Stimulated activated CD8-positive, alpha-beta memory T cell treated with anti-CD3 and anti-CD28 coated beads, Interleukin-2, amount 100 ng/mL, for 48 hours (primary cell): ENCODE results near the gene ZPLD1.

Experiments used
- DNase-seq, 2 donors: peaks; one replicate each; pipeline ENCODE4 v3.0.0-alpha.2; 2020; ENCODE audit warnings: low read depth in 2 of 2

The ZPLD1 gene

DNA sequence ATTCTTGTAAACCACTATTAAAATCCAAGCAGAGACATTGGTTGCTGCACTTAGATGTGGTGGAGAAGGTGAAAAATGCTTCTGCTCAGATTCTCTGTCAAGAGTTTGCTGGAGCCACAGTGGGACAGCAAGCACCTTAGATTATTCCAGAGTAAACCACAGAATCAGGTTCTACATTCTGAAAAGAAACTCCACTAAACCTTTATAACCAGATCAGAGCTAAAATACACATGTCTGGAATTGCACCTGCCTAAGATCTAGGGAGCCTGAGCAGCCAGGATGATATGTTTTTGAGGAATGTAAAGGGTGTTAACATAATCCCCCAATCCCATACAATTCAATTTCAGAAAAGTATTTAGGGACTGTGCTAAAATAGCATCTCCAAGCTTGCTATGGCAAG, at the start of gene ZPLD1:
TSS of gene ZPLD1 (plus strand) at position 301 of the 400 bp plus-strand sequence. CDS start 3,473 bp downstream, outside the sequence.
- no peak for DNase-seq

DNA sequence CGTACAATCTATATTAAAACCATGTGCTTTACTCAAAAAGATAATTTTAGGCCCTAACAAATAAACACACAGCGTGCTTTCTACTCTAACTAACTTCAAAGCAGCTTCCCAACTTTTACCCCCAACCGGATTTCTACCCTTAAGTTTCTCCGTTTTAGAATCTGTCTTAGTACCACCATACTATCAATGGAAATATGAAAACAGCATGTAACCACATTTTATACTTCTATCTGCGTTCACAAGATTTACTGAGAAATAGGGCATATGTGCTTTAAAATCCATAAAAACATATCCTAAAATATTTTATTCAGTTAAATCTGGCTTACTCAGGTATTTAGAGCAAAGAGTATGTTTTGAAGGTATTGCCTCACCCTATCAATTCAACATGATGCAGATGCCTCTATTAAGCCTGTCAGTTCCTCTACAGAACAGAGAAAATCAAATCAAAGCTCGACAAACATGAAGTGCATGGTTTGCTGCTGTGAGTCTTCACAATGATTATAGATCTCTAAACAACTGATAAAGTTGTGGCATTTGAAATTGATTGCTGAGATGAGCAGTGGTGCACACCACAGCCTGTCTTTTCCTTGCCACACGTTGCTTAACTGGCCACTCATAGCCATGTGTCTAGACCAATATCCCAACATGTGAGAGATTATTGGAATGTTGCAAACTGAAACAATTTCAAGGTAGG, 44.5 kb upstream of the ZPLD1 start:
- no peak for DNase-seq

DNA sequence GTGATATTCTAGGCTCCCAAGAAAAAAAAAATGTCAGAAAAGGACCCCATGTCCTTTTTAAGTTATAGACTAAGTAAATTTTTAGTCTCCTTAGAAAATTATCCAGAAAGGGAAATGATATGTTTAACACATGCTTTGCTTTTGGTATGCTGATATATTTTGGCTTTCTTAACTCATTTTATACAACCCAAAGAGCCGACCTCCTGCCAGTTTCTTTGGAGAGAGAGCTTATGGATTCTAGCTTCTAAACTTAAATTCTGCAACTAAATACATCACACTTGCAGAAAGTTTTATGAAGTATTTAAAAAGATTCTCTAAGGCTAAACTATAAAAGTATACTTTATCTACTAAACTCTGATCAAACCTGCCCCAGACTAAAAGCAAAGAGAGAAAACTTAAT, 43.9 kb upstream of the ZPLD1 start:
- DNase-seq = no peak

DNA sequence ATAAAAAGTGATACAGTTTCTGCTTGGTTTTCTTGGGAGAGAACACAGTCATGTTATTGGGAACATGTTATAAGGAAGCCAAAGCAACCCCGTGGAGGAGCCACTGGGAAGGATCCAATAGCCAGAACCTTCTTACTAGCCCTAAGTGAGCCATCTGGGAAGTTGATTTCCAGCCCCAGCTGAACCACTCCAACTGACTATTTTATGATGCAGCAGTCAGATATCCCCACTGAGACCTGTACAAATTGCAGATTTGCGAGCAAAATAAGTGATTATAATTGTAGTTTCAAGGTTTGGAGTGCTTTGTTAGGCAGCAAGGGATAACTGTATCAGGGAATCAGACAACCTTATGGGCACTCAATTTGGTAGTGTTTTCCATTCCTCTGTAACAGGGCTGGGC, 43.3 kb upstream of the ZPLD1 start:
- DNase-seq = no peak

DNA sequence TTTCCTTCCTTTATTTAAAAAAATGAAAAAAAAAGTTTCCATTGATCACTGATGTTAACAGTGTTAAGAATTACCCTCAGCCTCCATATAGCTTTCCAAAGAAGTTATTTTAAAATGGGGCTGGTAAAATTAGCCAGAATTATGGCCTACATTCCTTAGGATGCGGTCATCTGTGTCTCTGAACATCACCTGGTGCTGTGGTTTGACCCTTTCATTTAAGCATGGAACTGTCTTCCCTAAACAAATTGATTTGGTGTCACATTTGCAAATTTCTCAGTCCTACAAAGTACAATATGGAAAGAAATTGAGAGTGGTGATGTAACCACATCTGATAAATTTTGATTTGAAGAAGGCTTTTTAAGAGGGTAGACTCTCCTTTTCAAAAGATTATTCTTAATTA, 40.3 kb upstream of the ZPLD1 start:
- no peak for DNase-seq

DNA sequence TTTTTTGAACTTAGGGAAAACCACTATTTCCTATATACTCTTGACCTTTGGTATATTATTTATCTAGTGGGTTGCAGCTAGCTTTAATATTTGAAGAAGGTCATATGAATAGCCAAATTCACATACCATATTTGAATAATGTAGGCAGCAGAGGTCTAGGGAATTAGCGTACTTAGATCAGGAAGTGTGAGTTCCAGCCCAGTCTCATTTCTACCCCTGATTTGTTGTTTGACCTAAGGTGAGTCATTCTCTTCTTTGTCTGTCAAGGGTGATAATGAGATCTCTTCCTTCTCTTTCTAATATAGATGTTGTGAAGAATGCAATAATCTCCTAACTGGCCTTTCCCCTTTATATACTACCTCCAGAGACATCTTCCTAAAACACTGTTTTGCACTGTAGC, 36.6 kb upstream of the ZPLD1 start:
- DNase-seq = no peak

DNA sequence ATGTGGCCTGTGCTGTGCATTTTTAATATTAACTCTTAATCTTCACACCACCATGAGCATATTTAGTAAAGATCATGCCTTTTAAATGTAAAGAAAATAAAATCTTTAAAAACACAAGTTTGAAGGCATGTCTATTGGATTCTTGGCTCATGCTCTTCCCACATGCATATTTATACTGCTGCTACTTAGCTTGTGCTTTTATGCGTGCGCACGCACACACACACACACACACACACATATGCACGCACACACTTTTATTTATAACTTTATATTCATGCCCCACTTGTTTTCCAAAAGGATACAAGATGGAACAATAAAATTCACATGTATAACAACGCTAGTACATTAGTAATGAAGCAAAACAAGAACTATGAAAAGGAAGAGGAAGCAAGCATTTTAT, 36.1 kb upstream of the ZPLD1 start:
- no peak for DNase-seq

DNA sequence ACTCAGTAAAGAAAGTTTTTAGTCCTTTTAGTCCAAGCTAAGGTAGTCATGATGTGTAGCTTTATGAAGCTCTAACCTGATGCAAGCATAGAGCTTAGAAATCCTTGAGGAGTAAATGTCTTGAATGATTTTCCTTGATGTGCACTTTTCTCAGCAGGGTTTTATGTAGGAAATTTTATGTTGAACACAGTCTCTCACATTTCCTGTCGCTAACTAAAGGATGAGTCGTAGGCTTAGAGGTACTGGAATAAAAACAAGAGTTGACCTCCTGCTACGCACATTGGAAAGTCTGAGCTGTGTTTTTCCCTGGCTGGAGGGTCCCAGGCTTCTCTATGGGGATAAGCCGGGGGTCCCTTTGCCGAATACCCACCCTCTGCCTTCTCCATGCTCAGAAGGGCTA, 34.7 kb upstream of the ZPLD1 start:
- DNase-seq = no peak

DNA sequence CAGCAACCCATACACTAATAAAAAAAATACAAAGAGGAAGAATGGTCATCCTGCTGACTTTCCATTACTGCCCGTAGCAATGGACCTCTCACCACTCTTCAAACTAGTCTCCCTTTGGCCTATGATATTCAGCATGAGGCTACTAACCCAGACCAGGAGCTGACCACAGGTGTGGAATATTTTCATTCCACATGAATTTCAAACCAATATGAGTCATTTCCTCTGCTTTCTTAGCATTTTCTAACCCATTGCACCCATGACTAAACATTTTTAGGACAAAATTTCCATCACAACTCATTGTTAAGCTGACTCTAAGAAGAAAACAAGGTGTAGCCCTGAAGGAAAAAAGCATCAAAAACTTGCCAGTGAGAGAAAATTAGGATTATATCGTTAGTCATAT, 34.0 kb upstream of the ZPLD1 start:
- DNase-seq = no peak

DNA sequence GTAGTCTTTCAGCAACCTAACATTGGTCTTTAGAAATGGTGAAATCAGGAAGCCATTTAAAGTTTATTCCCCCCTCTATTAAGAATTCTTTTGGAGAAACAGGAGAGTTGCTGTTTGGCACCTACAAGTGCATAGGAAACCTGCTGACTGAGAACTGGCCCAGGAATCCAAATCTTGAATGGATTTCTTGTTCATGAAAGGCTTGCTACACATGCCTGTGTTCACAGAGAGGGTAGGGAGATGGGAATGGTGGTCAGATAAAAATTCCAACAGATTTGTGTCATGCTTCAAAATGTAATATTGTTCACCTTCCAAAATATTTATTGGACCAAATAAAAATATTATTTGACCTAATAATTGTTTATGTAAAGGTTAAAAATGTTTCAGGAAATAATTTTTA, 24.2 kb upstream of the ZPLD1 start:
- DNase-seq = no peak

DNA sequence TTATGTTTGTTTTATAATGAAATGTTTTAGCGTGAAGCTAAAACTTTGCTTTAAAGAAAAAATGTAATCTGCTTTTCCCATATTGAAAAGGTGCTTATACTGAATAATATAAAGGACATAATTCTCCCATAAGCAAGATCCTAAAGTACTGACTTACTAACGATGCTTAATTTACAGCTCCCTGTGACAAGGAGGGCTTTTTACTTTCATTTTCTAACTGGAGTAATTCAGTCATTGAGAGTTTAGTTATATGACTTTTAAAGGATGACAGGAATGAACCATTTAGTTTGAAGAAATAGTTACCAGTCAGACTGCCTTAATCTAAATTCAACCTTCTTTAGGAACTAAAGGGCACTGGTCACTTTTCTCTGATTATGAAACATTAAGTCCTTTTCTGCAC, 19.3 kb upstream of the ZPLD1 start:
- no peak for DNase-seq

DNA sequence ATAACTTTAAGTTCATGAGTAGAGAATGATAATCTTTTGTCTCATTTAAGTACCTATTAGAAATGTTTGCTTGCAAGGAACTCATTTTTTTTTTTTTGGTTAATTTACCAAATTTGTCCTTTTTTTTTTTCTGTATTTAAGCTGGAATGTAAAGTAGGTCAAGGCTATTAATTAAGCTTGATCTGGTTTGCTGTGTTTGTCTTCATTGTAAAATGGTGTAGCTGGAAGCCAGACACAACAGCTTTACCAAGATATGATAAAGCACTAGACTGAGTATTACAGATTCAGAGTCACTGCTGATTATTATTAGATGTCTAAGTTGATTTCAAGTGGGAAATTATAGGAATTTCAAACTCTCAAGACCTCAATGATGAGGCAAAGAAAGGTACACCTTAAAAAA, 15.0 kb upstream of the ZPLD1 start:
- no peak for DNase-seq

DNA sequence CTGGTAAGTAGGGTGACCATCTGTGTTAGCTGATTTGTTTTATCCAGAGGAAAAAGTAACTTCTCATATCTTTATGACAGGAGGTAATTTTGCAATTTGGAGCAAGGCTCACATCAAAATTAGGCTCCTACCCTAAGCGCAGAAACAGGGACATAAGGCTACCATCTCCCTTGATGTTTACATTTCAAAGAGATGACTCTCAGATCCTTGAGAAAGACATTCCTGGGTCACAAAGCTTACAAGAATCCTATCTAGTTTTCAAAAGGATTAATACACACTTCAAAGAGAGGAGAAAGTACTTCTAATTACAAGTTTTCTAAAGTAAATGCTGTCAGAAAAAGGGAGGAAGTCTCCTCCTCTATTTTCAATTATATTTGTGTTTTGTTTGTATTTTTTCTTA, 7.0 kb downstream of the ZPLD1 start:
- no peak for DNase-seq

DNA sequence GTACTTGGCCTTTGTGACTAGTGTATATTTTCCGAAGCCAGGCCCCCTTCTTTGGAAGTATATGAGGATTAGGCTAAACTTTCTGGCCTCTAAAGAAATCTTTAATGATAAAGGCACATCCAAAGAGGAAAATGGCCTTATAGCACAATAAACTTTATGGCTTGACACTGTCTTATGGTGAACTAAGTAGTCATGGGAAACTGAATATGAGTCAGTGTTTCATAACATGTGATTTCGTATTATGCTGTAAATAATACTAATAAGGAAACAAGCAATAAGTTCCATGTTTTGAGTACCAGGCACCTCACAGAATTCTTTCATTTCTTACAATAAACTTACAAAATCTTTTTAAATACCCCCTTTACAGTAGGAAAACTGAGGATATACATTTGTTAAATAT, 8.2 kb downstream of the ZPLD1 start:
- DNase-seq = no peak

DNA sequence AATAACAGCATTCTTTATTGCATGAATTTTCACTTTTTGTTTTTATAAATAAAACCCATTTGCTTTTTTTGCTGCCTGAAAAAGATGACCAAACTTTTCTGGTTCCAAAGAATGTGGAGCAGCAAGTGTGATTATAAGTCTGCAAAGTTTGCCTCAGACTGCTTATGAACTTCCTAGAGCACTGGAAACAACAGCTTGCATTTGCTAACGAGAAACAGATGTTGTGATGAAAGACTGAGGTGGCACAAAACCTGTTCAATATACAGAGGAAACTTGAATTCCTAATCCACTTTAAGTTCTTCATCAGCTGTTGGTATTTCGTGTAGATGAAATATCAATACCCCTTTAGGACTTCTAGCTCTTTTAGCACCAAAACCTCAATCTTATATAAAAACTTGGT, 9.3 kb downstream of the ZPLD1 start:
- DNase-seq = no peak

DNA sequence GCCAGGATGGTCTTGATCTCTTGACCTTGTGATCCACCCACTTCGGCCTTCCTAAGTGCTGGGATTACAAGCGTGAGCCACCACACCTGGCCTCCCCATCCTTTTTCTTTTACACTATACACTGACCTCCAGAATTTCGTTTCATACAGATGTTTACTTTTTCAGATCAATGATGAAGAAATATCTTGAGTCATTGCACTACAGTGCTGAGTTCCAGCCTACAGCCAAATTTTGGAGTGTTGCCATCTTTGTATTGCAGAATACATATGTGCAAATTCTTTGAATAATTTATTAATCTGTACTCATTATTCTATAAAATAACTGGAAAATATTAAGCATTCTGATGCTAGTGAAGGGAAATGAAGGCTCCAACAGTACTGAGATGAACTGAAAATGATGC, 12.5 kb downstream of the ZPLD1 start:
- DNase-seq = no peak

DNA sequence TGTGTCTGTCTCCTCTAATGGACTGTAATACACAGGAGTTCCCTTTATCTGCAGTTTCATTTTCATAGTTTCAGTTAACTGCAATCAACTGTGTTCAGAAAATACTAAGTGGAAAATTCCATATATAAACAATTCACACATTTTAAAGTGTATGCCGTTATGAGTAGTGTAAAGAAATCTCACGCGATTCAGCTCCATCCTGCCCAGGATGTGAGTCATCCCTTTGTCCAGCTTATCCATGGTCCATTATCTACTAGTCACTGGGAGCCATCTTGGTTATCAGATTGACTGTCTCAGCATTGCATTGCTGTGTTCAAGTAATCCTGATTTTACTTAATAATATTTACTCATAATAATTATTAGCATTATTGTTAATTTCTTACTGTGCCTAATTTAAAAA, 14.5 kb downstream of the ZPLD1 start:
- DNase-seq = no peak

DNA sequence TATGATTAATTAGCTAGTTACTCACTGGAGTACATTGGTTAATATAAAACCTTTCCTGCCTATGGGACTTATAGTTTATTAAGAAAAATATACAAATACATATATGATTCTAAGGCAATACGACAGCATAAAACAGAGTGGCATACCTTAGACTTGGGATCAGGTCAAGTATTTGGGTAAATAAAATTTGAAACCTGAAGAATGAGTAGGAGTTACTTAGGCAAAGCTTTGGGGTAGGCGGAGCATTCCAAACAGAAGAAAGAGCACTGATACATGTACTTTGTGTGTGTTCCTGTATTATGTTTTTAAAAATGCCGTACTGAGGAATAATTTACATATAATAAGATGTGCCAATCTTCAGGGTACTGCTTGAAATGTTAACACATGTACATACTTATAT, 15.1 kb downstream of the ZPLD1 start:
- no peak for DNase-seq

DNA sequence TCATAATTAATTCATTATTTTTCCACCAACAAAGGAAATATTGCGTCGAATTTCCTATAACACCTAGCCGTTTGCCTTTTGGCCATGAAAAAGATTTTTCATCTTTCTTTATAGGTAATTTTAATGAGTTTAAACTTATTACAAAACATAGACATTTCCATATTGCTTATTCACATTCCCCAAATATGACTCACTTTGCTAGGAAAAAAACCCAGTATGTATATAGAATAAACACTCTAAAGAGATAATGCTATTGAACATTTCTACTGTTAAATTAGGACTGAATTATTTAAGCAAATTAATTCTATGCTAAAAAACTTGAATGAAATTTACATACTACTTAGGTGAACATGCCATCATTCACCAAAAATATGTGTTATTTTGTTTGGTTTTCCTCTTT, 16.2 kb downstream of the ZPLD1 start:
- DNase-seq = no peak

DNA sequence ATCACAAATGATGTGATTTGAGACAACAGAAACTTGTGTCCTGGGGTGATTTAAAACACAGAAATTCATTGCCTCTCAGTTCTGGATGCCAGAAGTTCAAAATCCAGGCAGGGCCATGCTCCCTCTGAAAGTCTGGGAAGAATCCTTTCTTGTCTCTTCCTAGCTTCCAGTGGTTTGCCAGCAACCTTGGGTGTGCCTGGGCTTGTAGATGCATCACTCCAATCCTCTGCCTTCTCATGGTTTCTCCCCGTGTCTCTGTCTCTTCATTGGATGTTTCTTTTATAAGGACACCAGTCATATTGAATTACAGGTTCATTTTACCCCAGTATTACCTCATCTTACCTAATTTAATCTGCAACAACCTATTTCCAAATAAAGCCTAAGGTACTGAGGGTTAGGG, 16.7 kb downstream of the ZPLD1 start:
- no peak for DNase-seq

DNA sequence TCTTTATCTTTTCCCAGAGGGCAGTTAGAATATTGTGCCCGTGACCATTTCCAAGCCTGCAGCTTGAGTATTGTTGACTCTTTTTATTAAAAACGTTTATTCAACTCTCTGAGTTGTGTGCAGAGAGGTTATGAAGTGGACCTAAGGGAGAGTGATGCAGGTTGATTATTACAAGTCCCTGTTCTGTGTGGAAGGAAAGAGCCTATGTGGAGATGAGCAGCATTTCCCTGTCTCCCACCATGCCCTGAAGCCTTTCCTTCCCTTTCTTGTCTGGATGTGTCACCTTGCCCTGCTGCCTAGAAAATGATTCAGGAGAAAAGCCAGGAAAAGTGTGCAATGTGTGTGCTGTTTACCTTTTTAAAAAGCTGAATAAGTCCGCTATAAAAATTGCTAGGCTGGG, 19.4 kb downstream of the ZPLD1 start:
- no peak for DNase-seq

DNA sequence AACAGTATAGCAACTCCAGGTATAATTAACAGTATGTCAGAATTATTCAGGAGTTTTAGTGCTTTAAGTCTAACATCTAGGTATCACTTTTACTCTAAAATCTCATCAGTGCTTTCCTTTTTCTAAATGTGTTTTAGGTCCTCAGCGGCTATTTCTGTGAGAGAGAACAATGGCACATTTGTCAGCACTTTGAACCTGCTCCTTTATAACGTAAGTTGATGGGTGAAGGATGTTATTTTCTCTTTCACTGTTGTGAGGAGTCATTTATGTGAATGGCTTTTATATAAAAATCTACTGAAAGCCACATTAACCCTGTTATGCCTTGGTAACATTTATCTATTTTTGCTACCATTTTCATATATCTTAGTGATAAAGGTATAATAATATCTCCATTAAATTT, 22.8 kb downstream of the ZPLD1 start:
- no peak for DNase-seq

DNA sequence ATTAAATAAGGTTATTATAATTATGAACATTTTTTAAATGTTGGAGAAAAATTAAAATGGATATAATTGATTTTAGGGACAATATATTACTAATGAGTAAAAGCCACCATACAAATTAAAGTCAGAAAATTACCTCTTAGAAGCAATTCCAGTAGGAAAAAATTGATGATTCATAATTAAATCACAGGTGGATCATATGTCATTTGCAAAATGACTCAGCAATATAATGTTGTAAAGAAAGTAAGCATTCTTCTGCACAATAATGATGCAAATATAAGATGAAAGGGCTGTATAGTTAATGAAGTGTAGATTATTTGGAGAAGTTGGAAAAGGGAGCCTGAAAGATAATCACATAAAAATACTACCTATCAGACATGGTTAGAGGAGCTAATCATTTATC, 25.8 kb downstream of the ZPLD1 start:
- no peak for DNase-seq

DNA sequence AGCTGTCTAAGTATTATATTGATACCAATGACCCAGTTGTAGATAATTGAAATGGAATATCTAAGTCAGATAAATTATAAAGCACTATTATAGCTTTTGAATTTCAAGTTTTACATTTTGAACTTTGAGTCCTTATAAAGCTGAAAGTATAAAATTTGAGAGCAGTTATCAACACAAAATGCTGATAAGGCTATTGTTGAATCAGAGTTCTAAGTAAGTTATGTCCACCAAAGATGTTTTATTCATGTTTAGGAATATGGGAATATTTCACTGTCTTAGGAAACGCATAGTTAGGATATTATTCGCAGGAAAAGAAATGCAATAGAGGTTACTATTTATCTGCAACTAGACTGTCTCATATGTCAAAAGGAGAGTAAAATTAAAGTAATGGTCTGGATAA, 29.4 kb downstream of the ZPLD1 start:
- DNase-seq = no peak

DNA sequence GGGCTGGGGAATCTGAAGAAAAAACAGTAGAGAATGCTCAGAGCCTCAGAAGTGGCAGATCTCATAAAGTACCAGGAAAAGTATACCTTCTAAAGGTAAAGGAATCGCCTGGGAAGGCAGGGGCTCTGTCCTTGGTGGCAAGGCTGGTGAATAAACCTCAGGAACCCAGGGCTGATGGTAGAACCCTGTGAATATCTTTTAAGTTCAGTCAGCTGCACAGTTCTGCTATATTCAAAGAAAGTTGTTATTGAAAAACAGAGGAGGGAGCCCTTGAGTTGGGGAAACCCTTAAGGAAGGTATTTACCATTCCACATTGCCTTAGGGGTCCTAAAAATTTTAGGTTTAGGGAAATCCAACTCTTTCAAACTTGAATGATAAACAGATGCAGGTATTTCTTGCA, 31.2 kb downstream of the ZPLD1 start:
- DNase-seq = no peak
